Liver (tissue), 9 donors: ENCODE data around the gene NR1D1. TPM values are rescaled to one million over a fixed set of nuclear protein-coding genes. Genes with fewer than 3 reads are reported as not detected.

ENCODE experiments used
- DNase-seq: peaks from one replicate; pipeline ENCODE4 v3.0.0-alpha.2; 2017; ENCODE audit warnings: low spot score
- H3K27ac ChIP-seq, 2 donors: one replicate each; pipeline ENCODE4 v1.7.0; 2013; ENCODE audit warnings: inconsistent platforms in 2 of 2, low read length in 2 of 2, control low read depth in 1 of 2, low read depth in 1 of 2, mild to moderate bottlenecking in 1 of 2
- H3K27me3 ChIP-seq, 4 donors: one replicate each; pipeline versions ENCODE4 v1.6.1 to v1.7.0; 2013; ENCODE audit warnings: low read length in 3 of 4, inconsistent platforms in 1 of 4, mild to moderate bottlenecking in 1 of 4, moderate library complexity in 1 of 4; ENCODE audit not compliant: control insufficient read depth in 4 of 4, insufficient read depth in 4 of 4
- H3K36me3 ChIP-seq, 4 donors: one replicate each; pipeline versions ENCODE4 v1.6.1 to v1.7.0; 2013; ENCODE audit warnings: low read length in 3 of 4, mild to moderate bottlenecking in 3 of 4, low read depth in 1 of 4, moderate library complexity in 1 of 4; ENCODE audit not compliant: control insufficient read depth in 4 of 4, insufficient read depth in 3 of 4
- H3K4me1 ChIP-seq, 4 donors: one replicate each; pipeline versions ENCODE4 v1.6.1 to v1.7.0; 2013; ENCODE audit warnings: low read length in 3 of 4, mild to moderate bottlenecking in 3 of 4, moderate library complexity in 1 of 4; ENCODE audit not compliant: control insufficient read depth in 4 of 4, insufficient read depth in 4 of 4
- H3K4me3 ChIP-seq, 3 donors: one replicate each; pipeline versions ENCODE4 v1.6.1 to v1.7.0; 2013; ENCODE audit warnings: low read length in 3 of 3, control low read depth in 1 of 3, low read depth in 1 of 3, mild to moderate bottlenecking in 1 of 3
- H3K9ac ChIP-seq, 2 donors: one replicate each; pipeline ENCODE4 v1.7.0; 2013; ENCODE audit warnings: low read length in 2 of 2, mild to moderate bottlenecking in 2 of 2, moderate library complexity in 2 of 2, control low read depth in 1 of 2, low read depth in 1 of 2
- H3K9me3 ChIP-seq, 4 donors: one replicate each; pipeline versions ENCODE4 v1.6.1 to v1.7.0; 2013; ENCODE audit warnings: low read length in 3 of 4; ENCODE audit not compliant: control insufficient read depth in 4 of 4
- ATF3 ChIP-seq: IDR thresholded peaks from 2 replicates; pipeline ENCODE4 v1.6.1; 2016; ENCODE audit warnings: antibody characterized with exemption
- EGR1 ChIP-seq, 2 donors: IDR thresholded peaks; 2 replicates each; pipeline ENCODE4 v1.6.1; 2016 to 2018; ENCODE audit warnings: antibody characterized with exemption in 2 of 2, low read depth in 2 of 2
- HNF4A ChIP-seq, 2 donors: conservative IDR thresholded peaks; 2 replicates each; pipeline ENCODE4 v1.6.1; 2016; ENCODE audit warnings: antibody characterized with exemption in 2 of 2, mild to moderate bottlenecking in 2 of 2
- HNF4G ChIP-seq: IDR thresholded peaks from 2 replicates; pipeline ENCODE4 v1.6.1; 2016; ENCODE audit warnings: antibody characterized with exemption
- JUND ChIP-seq, 2 donors: IDR thresholded peaks; 2 replicates each; pipeline ENCODE4 v1.6.1; 2016; ENCODE audit warnings: antibody characterized with exemption in 2 of 2
- NR2F2 ChIP-seq: IDR thresholded peaks from 2 replicates; pipeline ENCODE4 v1.6.1; 2016; ENCODE audit warnings: antibody characterized with exemption
- RAD21 ChIP-seq, 2 donors: IDR thresholded peaks; 2 replicates each; pipeline ENCODE4 v1.6.1; 2016; ENCODE audit warnings: antibody characterized with exemption in 2 of 2, mild to moderate bottlenecking in 2 of 2
- REST ChIP-seq: IDR thresholded peaks from 2 replicates; pipeline ENCODE4 v1.6.1; 2016; ENCODE audit warnings: antibody characterized with exemption, mild to moderate bottlenecking
- SP1 ChIP-seq: IDR thresholded peaks from 2 replicates; pipeline ENCODE4 v1.6.1; 2018; ENCODE audit warnings: antibody characterized with exemption, mild to moderate bottlenecking
- TAF1 ChIP-seq: conservative IDR thresholded peaks from 2 replicates; pipeline ENCODE4 v1.6.1; 2016; ENCODE audit warnings: antibody characterized with exemption, mild to moderate bottlenecking
- YY1 ChIP-seq: IDR thresholded peaks from 2 replicates; pipeline ENCODE4 v1.6.1; 2016; ENCODE audit warnings: antibody characterized with exemption, mild to moderate bottlenecking
- WGBS: extraction: QIAGEN DNeasy Blood & Tissue Kit; methylation state at CpG from one replicate; pipeline ENCODE4 v1.1.7; 2013; 5-methylcytosine and 5-hydroxymethylcytosine counted together
- polyA plus RNA-seq, 2 donors: library from polyadenylated mRNA; stranded (reverse) in 1 of 2; unstranded in 1 of 2; fragments of 200-250 nt in 1 of 2; fragments of >200 nt in 1 of 2; fragmentation: Nextera tagmentation in 1 of 2; extraction: Ambion mirVana in 1 of 2; gene quantifications; one replicate each; pipeline versions ENCODE4 v1.2.1 to v1.2.3, GENCODE V29; 2013 to 2015
- total RNA-seq, 2 donors: library from RNA; depleted of rRNA; stranded (reverse); fragments of >200 nt; gene quantifications; one replicate each; pipeline ENCODE4 v1.2.3, GENCODE V29; 2014
- donor health status: healthy.
- donor health status: healthy.
- donor health status: healthy.
- donor health status: healthy.
- donor health status: healthy.

Gene NR1D1
- total and polyA plus RNA-seq, 4 donors, result 0.84 to 13.7 (median 5.6) TPM

- TF ChIP-seq REST (peak; percentile 30), NR2F2 (peak; percentile 97), HNF4G (peak; percentile 34), TAF1 (no peak), ATF3 (peak; percentile 53), SP1 (peak; percentile 89)
These were observed 11.1 kb upstream of the NR1D1 start (continued) for GRCh38 chr17:40111221-40112128.

- TF ChIP-seq EGR1 (IDR thresholded peaks at IDR 0.05; ENCODE audit: low read depth in 2 of 2) (peak in 1 of 2 donors; percentile 49), ATF3 (no peak), JUND (IDR thresholded peaks at IDR 0.05) (peak in 1 of 2 donors; percentile 16), HNF4A (conservative IDR thresholded peaks at IDR 0.05) (peak in 1 of 2 donors; percentile 10)
- H3K4me3 ChIP-seq, result no peak overlapping the region
- H3K27ac ChIP-seq, result peak overlapping the region; percentile 86 to 99
- H3K27me3 ChIP-seq, result no peaks in the 10 kb centered on the region
- H3K9me3 ChIP-seq, result no peaks in the 10 kb centered on the region
- H3K36me3 ChIP-seq, result no peaks in the 10 kb centered on the region
- DNase-seq, result no peak
- peak overlapping the region; percentile 56 to 88 for H3K9ac ChIP-seq
- H3K4me1 ChIP-seq, result peaks cover 13 to 90% (median 67%) of the 10 kb centered on the region in 4 donors
- WGBS, result 64% methylated on average over 3 of the region's 3 CpGs
These were observed 9.8 kb upstream of the NR1D1 start for GRCh38 chr17:40110026-40110845.

GRCh38 chr17:40108970-40109824 lies 8.8 kb upstream of the NR1D1 start:
- peak overlapping the region; percentile 86 to 99 for H3K27ac ChIP-seq
- no peak for DNase-seq
- H3K9me3 ChIP-seq, result no peaks in the 10 kb centered on the region
- H3K36me3 ChIP-seq, result no peaks in the 10 kb centered on the region
- no peak overlapping the region for H3K9ac ChIP-seq
- H3K4me3 ChIP-seq, result no peak overlapping the region
- H3K4me1 ChIP-seq, result peaks cover 11 to 85% (median 62%) of the 10 kb centered on the region in 4 donors
- 93% methylated on average over 9 of the region's 9 CpGs for WGBS
- no peaks in the 10 kb centered on the region for H3K27me3 ChIP-seq
- TF ChIP-seq YY1 (no peak), RAD21 (IDR thresholded peaks at IDR 0.05) (peak in 1 of 2 donors; percentile 45), REST (no peak), NR2F2 (no peak), HNF4A (conservative IDR thresholded peaks at IDR 0.05) (peak in 1 of 2 donors; percentile 17), TAF1 (no peak)
